ENCODE measurements around the gene FAAP20. TPM values are rescaled to one million over a fixed set of nuclear protein-coding genes. Genes with fewer than 3 reads are reported as not detected.

The FAAP20 gene
- total RNA-seq, 4 donors from 2014 or later = 19.4 to 84.5 (median 34.9) TPM

DNA sequence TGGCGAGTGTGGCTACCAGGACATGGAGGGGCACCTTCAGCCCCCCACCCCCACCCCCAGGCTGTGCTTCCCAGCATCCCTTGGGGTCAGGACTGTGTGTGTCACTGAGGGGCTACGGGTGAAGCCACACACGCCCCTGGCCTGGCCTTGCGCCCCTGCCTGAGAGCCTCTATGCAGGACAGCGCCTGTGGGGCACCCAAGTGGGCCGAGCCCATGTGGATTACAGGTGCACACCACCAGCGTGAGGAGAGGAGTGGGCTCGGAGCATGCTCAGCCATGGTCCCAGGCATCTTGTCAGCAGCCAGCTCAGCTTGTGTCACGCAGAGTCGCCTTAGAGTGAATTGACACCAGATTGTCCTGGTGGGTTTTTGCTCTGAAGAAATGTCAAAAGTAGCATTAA is 27.9 kb downstream of the FAAP20 start:
- intact Hi-C loops (cut with DNase I; ENCODE audit: low total_unique reads) = no loop called here
- 97% methylated on average over 10 of the region's 10 CpGs; no CpG with 5 or more reads in 1 of the 2 donors for WGBS, 2 donors (ENCODE audit: low coverage in 1 of 2)
- DNase-seq = no peak
- Histone ChIP-seq H3K4me3 (no peak overlapping the region), H3K36me3 (no peaks in the 10 kb centered on the region), H3K27me3 (no peaks in the 10 kb centered on the region), H3K9me3 (no peaks in the 10 kb centered on the region), H3K4me1 (no peaks in the 10 kb centered on the region), H3K27ac (no peak overlapping the region)
- in situ Hi-C loops (cut with MboI; ENCODE audit: low pct_ligation_motif_present in 1 of 4, low pct_unique_long_range_greater_than_20kb in 1 of 4, low sequenced_read_pairs in 3 of 4) = no loop called here
- TF ChIP-seq, protein P1, sequence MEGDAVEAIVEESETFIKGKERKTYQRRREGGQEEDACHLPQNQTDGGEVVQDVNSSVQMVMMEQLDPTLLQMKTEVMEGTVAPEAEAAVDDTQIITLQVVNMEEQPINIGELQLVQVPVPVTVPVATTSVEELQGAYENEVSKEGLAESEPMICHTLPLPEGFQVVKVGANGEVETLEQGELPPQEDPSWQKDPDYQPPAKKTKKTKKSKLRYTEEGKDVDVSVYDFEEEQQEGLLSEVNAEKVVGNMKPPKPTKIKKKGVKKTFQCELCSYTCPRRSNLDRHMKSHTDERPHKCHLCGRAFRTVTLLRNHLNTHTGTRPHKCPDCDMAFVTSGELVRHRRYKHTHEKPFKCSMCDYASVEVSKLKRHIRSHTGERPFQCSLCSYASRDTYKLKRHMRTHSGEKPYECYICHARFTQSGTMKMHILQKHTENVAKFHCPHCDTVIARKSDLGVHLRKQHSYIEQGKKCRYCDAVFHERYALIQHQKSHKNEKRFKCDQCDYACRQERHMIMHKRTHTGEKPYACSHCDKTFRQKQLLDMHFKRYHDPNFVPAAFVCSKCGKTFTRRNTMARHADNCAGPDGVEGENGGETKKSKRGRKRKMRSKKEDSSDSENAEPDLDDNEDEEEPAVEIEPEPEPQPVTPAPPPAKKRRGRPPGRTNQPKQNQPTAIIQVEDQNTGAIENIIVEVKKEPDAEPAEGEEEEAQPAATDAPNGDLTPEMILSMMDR (IDR thresholded peaks at IDR 0.05) = no peak
- TF ChIP-seq POLR2AphosphoS5 (IDR thresholded peaks at IDR 0.05) = no peak
- no peak for TF ChIP-seq EP300 (IDR thresholded peaks at IDR 0.05; ENCODE audit: low read depth)
- TF ChIP-seq POLR2A (IDR thresholded peaks at IDR 0.05) = no peak

DNA sequence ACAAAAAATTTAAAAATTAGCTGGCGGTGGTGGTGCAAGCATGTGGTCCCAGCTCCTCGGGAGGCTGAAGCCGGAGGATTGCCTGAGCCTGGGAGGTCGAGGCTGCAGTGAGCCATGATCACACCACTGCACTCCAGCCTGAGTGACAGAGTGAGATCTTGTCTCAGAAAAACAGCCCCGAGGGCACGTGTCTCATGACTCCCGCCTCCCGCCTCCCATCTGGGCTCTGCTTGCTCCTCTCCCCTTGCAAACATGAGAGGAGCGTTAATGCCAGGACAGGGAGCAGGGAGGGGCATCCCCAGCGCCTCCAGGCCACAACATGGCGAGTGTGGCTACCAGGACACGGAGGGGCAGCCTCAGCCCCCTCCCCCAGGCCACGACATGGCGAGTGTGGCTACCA is 28.3 kb downstream of the FAAP20 start:
- H3K9me3 ChIP-seq = no peaks in the 10 kb centered on the region
- H3K27me3 ChIP-seq = no peaks in the 10 kb centered on the region
- TF ChIP-seq POLR2AphosphoS5 (IDR thresholded peaks at IDR 0.05) (no peak), POLR2A (IDR thresholded peaks at IDR 0.05) (no peak), EP300 (IDR thresholded peaks at IDR 0.05; ENCODE audit: low read depth) (no peak)
- TF ChIP-seq, protein P1 (IDR thresholded peaks at IDR 0.05) = no peak
- DNase-seq = no peak
- in situ Hi-C loops (cut with MboI; ENCODE audit: low pct_ligation_motif_present in 1 of 4, low pct_unique_long_range_greater_than_20kb in 1 of 4, low sequenced_read_pairs in 3 of 4) (no loop called here), intact Hi-C loops (cut with DNase I; ENCODE audit: low total_unique reads) (no loop called here)
- no peak overlapping the region for H3K4me3 ChIP-seq
- H3K36me3 ChIP-seq = no peaks in the 10 kb centered on the region
- 83% methylated on average over 11 of the region's 14 CpGs; no CpG with 5 or more reads in 1 of the 2 donors for WGBS, 2 donors (ENCODE audit: low coverage in 1 of 2)
- no peaks in the 10 kb centered on the region for H3K4me1 ChIP-seq
- H3K27ac ChIP-seq = no peak overlapping the region

DNA sequence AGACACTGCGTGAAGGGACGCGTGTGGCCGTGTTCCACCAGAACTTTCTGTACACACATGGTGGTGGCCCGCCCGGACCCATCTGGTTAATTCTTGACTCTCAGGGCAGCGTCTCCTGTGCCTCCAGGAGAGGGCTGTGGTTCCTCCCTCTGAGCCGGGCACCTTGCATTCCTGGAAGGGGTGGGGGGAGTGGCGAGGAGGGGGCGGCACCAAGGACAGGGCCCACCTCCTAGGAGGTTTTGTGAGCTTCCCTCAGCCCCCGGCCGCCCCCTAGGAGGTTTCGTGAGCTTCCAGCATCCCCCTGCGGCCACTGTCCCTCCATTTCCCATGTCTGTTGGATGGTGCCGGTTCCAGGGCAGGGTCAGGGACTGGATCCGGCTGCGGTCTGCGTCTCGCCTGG is 28.9 kb downstream of the FAAP20 start:
- in situ Hi-C loops (cut with MboI; ENCODE audit: low pct_ligation_motif_present in 1 of 4, low pct_unique_long_range_greater_than_20kb in 1 of 4, low sequenced_read_pairs in 3 of 4) (no loop called here), intact Hi-C loops (cut with DNase I; ENCODE audit: low total_unique reads) (no loop called here)
- WGBS, 2 donors (ENCODE audit: low coverage in 1 of 2) = 91% methylated on average over 19 of the region's 19 CpGs; no CpG with 5 or more reads in 1 of the 2 donors
- Histone ChIP-seq H3K4me1 (no peaks in the 10 kb centered on the region), H3K27ac (no peak overlapping the region), H3K36me3 (no peaks in the 10 kb centered on the region), H3K27me3 (no peaks in the 10 kb centered on the region), H3K9me3 (no peaks in the 10 kb centered on the region), H3K4me3 (no peak overlapping the region)
- TF ChIP-seq POLR2AphosphoS5 (IDR thresholded peaks at IDR 0.05) (no peak), POLR2A (IDR thresholded peaks at IDR 0.05) (no peak), EP300 (IDR thresholded peaks at IDR 0.05; ENCODE audit: low read depth) (no peak)
- TF ChIP-seq, protein P1 (IDR thresholded peaks at IDR 0.05) = no peak
- DNase-seq = no peak

DNA sequence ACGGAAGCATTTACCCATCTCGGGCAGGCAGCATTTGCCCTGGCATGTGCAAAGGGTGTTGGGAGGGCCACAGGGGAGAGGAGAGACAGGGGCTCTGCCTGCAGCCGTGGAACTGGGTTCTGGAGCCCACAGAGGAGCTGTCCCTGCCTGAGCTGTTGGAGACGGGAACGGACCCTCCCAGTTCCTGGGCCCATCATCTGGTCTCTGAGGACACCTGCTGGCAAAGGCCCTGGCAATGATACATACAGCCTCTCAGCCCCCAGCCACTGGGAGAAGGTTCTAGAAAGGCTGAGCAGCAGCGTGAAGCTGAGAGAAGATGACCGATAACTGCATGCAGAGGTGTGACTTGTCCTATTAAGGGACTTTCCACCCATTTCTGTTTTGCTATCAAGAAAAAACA is 31.4 kb downstream of the FAAP20 start:
- no peaks in the 10 kb centered on the region for H3K9me3 ChIP-seq
- H3K36me3 ChIP-seq = no peaks in the 10 kb centered on the region
- no peaks in the 10 kb centered on the region for H3K4me1 ChIP-seq
- no peak for DNase-seq
- no peak overlapping the region for H3K4me3 ChIP-seq
- no peaks in the 10 kb centered on the region for H3K27me3 ChIP-seq
- in situ Hi-C loops (cut with MboI; ENCODE audit: low pct_ligation_motif_present in 1 of 4, low pct_unique_long_range_greater_than_20kb in 1 of 4, low sequenced_read_pairs in 3 of 4) = no loop called here
- TF ChIP-seq, protein P1 (IDR thresholded peaks at IDR 0.05) = no peak
- TF ChIP-seq POLR2A (IDR thresholded peaks at IDR 0.05) (no peak), EP300 (IDR thresholded peaks at IDR 0.05; ENCODE audit: low read depth) (no peak), POLR2AphosphoS5 (IDR thresholded peaks at IDR 0.05) (no peak)
- WGBS, 2 donors (ENCODE audit: low coverage in 1 of 2) = 93% methylated on average over 6 of the region's 7 CpGs; no CpG with 5 or more reads in 1 of the 2 donors
- H3K27ac ChIP-seq = no peak overlapping the region
- intact Hi-C loops (cut with DNase I; ENCODE audit: low total_unique reads) = no loop called here
